GM12875 (cell line): ENCODE measurements around the gene RASA3.
"Not testable (repeated sequence)": the region's sequence is repeated elsewhere in the genome, so short reads cannot be mapped to it uniquely, and the experiment has no call there.

Experiments used
- H3K4me3 ChIP-seq: one replicate; pipeline ENCODE4 v1.5.1; 2011; ENCODE audit warnings: low read depth, low read length, control low read depth
- TF ChIP-seq, protein P1 (sequence below): IDR thresholded peaks from 2 replicates; pipeline ENCODE4 v1.5.1; 2011; ENCODE audit warnings: low read depth, mild to moderate bottlenecking, control low read depth, inconsistent platforms, low read length, moderate library complexity, borderline replicate concordance; ENCODE audit not compliant: insufficient read depth

The RASA3 gene

DNA sequence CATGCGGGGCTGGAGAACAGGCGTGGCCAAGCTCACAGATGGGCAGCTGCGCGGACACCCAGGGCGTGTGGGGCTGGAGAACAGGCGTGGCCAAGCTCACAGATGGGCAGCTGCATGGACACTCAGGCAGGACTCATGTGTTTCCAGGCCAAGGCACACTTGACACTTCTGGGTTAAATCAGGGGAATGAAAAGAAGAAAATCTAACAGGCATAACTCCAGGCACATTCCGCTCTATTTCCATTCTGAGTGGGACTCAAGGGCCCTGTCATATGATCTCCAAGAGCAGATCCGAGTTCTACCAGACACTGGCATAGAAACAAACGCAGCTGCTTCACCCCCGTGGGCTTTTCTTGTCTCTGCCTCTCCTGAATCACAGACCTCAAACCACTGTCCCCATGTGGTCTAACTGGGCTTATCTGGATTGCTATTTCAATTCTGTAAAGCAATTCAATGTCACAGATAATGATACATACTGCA is 141.2 kb downstream of the RASA3 start:
- H3K4me3 ChIP-seq = no peak overlapping the region
- TF ChIP-seq, protein P1, sequence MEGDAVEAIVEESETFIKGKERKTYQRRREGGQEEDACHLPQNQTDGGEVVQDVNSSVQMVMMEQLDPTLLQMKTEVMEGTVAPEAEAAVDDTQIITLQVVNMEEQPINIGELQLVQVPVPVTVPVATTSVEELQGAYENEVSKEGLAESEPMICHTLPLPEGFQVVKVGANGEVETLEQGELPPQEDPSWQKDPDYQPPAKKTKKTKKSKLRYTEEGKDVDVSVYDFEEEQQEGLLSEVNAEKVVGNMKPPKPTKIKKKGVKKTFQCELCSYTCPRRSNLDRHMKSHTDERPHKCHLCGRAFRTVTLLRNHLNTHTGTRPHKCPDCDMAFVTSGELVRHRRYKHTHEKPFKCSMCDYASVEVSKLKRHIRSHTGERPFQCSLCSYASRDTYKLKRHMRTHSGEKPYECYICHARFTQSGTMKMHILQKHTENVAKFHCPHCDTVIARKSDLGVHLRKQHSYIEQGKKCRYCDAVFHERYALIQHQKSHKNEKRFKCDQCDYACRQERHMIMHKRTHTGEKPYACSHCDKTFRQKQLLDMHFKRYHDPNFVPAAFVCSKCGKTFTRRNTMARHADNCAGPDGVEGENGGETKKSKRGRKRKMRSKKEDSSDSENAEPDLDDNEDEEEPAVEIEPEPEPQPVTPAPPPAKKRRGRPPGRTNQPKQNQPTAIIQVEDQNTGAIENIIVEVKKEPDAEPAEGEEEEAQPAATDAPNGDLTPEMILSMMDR = no peak

DNA sequence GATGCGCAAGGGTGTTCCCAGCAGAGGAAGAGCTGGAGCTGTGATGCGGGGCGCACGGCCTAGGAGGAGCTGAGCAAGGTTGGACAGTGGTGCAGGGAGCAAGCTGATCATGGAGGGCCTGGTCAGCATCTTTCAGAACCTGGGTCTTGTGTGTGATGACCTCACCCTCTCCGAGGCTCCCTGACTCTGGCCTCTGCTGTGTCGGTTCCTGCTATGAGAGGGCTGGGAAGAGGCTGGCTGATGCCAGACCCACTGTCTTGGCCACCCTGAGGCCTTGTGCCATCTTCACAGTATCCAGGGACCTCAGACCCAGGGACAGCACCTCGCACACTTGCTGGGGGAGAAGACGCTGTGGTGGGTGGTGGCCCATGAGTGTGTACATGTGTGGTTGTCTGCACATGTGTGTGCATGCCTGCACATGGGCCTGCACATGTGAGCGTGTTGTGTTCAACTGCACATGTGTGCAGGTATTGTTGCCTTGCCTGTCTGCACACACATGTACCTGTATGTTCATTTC is 142.0 kb downstream of the RASA3 start:
- TF ChIP-seq, protein P1 = no peak
- H3K4me3 ChIP-seq = no peak overlapping the region

DNA sequence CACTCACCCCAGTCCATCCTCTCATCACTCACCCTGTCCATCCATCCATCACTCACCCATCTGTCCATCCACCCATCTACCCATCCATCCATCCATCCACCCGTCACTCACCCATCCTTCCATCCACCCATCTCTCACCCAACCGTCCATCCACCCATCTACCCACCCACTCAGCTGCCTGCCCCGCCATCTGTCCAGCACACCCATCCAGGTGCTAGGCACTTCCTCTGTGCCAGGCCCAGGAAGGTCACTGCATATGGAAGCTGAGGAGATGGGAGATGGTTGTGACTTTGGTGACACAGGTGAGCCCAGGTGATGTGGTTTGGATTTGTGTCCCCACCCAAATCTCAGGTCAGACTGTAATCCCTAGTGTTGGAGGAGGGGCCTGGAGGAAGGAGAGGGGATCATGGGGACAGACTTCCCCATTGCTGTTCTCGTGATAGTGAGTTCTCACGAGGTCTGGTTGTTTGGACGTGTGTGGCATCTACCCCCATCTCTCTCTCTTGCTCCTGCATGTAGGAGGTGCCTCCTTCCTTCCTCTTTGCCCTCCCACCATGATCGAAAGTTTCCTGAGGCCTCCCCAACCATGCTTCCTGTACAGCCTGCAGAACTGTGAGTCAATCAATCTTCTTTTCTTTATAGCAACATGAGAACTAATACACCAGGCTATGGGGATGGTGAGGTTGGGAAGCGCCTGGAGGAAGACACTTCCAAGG is 142.7 kb downstream of the RASA3 start:
- no peak overlapping the region for H3K4me3 ChIP-seq
- TF ChIP-seq, protein P1 = no peak

DNA sequence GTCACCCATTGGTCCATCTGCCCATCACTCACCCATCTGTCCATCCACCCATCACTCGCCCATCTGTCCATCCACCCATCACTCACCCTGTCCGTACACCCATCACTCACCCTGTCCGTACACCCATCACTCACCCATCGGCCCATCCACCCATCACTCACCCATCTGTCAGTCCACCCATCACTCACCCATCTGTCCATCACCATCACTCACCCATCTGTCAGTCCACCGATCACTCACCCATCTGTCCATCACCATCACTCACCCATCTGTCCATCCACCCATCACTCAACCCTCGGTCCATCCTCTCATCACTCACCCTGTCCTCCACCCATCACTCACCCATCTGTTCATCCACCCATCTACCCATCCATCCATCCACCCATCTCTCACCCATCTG is 143.6 kb downstream of the RASA3 start:
- H3K4me3 ChIP-seq = not testable (repeated sequence)

DNA sequence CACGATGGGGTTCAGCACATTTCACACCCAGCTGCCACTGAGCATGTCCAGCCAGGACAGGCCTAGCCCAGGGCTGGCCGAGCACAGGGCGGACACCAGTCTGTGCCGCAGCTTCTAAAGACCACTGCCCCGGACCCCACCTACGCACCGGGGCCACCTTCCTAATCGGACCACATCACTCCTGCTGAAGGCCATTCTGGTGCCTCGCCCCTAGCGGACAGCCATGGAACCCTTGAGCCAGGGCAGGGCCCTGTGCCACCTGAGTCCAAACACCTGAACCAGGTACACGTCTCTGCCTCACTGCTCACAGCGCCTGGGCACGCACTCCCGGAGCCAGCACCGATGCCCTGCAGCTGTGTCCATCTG is 150.1 kb downstream of the RASA3 start:
- no peak overlapping the region for H3K4me3 ChIP-seq
- TF ChIP-seq, protein P1 = no peak

DNA sequence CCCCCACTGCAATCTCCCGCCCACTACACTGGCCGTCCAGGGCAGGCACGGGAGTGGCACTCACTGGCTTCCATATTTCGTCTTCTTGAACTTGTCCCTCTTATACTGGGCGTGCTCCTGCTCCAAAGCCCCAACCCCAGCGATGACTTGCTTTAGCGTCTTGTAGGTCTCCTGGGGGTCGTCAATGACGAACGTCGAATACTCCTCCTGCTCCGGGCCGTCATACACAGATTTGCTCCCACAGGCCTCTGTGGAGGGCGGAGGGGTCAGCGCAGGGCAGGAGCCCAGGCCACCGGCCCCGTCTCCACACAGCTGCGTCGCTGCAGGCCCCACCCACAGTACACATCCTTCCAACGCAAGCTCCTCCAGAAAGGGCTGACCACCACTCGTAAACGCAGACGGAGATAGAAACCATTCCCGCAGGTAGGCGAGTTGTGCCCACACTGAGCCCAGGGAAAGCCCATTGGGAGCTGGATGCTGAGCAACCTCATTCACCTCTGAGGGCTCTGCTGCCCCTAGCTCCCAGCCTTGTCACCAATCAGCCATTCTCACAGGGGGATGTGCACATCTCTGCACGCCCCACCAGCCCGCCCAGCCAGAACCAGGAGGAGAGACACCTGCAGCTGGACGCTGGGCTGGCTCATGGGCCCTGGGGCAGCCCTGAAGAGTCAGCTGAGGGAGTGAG is 150.7 kb downstream of the RASA3 start:
- H3K4me3 ChIP-seq = no peak overlapping the region
- TF ChIP-seq, protein P1 = no peak

DNA sequence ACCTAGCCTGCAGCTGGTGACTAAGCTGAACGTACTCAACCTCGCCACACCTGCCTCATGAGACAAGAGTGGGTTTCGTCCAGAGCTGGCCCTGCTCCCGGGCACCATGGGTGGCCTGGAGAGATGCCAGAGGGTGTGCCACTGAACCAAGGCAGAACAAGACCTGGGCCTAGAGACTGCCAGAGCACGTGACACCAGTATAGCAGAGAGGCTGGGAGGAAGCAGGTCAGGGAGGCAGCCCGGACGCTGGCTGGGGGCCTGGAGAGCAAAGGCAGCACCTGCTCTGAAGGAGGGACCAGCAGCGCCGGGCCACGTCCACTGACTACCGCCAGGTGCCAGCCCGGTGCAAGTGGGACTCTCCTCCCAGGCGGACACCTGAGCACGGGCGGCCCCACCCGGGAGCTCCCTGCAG is 151.2 kb downstream of the RASA3 start:
- H3K4me3 ChIP-seq = no peak overlapping the region
- TF ChIP-seq, protein P1 = no peak
